ENCODE measurements around the gene TTC7B. TPM values are rescaled to one million over a fixed set of nuclear protein-coding genes. Genes with fewer than 3 reads are reported as not detected.

TTC7B gene
- total and polyA plus RNA-seq, 9 of the 15 experiments (the other 6 are each of a cell fraction or from before 2014, with no cell fraction given): 2.2 to 77.2 (median 36.7) TPM

DNA sequence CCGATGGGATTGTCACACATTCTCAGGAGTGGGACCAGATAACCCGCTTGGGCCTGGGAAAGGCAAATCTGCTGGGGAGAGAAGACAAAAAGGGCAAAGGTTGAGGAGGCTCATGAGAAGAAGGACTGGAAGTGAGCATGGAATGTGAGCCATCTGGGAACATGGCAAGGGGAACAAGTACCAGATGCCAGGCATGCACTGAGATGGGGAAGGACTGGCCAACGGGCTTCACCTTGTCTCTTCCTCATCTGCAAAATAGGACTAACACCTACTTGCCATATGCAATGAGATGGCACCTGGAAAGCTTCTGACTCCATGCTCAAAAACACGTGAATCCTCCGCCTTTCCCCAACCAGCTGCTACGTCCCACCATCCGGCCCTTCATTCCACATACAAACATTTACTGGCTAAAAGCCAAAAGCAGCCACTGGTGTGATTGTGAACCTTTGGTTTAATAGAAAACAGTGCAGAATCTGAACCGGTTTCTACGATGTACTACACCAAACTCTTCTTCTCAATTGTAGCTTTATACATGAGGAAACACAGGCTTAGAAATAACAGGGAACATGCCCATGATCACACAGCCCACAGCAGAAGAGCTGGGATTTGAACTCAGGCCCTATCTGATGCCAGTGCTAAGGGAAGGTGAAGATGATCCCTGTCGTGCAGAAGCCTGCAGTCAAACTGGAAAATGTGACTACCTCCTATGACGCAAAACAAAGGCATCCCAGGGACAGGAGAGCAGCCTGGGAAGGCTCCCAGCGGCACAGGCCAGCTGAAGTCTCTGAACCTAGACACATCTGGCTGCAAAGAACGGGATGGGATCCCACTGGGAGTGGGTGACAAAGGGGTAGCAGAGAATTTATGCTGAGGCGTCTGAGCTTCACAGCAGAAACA lies 112.1 kb downstream of the TTC7B start:
- no peak for DNase-seq (ENCODE audit: extremely low read depth in 1 of 4, low spot score in 3 of 4)
- Histone ChIP-seq H3K9me3 (replicated peaks; ENCODE audit: control insufficient read depth, insufficient read depth, low read depth, low read length) (no peaks in the 10 kb centered on the region), H3K9ac (ENCODE audit: insufficient read depth in 1 of 2, low read depth in 2 of 2, low read length in 2 of 2) (no peak overlapping the region), H3K27ac (ENCODE audit: extremely low read depth, low read depth, low read length) (no peak overlapping the region), H3K4me2 (ENCODE audit: insufficient read depth, low read length) (no peak overlapping the region), H4K20me1 (replicated peaks; ENCODE audit: control insufficient read depth, insufficient read depth, low read length) (no peaks in the 10 kb centered on the region), H3K36me3 (ENCODE audit: control insufficient read depth, insufficient read depth, low read length) (no peaks in the 10 kb centered on the region; the same call in 2 of the 3 replicates), H3K9me1 (ENCODE audit: control insufficient read depth, insufficient read depth, low read length) (no peaks in the 10 kb centered on the region), H3K4me1 (replicated peaks in 1 of 2; ENCODE audit: control insufficient read depth in 2 of 2, insufficient read depth in 2 of 2, low read length in 2 of 2) (no peaks in the 10 kb centered on the region), H3K27me3 (ENCODE audit: control insufficient read depth in 2 of 2, insufficient read depth in 2 of 2, low read length in 2 of 2) (no peaks in the 10 kb centered on the region), H2AFZ (ENCODE audit: low read depth, low read length) (no peak overlapping the region), H3K4me3 (no peak overlapping the region), H3K79me2 (ENCODE audit: control insufficient read depth, insufficient read depth, low read length) (no peaks in the 10 kb centered on the region)
- CTCF ChIA-PET (ENCODE audit: low intra/inter-chr PET ratio): no interaction called here
- no peak for FAIRE-seq
- TF ChIP-seq TRIM24 (IDR thresholded peaks at IDR 0.05) (no peak), NFIC (IDR thresholded peaks at IDR 0.05) (peak; percentile 17; the same call in 1 of the 2 replicates), TARDBP (IDR thresholded peaks at IDR 0.05) (no peak)
- intact Hi-C loops (cut with micrococcal nuclease): no loop called here
- POLR2A ChIA-PET: interaction anchor here (0.6 kb wide), 1 partner anchor 10 kb away, joined by 3 read pairs; no protein-coding TSS in a partner anchor
- WGBS (ENCODE audit: insufficient coverage, low coverage, missing lambda C conversion rate): 59% methylated on average over 13 of the region's 14 CpGs
- in situ Hi-C loops (cut with MboI): no loop called here
- BruUV-seq (replicated peaks): no TSS peak
- ATAC-seq: no peak

GRCh38 chr14:90700933-90701776 lies 115.1 kb downstream of the TTC7B start:
- Histone ChIP-seq H3K27ac (ENCODE audit: extremely low read depth, low read depth, low read length) (no peak overlapping the region), H3K9me1 (ENCODE audit: control insufficient read depth, insufficient read depth, low read length) (no peaks in the 10 kb centered on the region), H4K20me1 (replicated peaks; ENCODE audit: control insufficient read depth, insufficient read depth, low read length) (no peaks in the 10 kb centered on the region), H3K36me3 (ENCODE audit: control insufficient read depth, insufficient read depth, low read length) (peaks cover 3% of the 10 kb centered on the region; the same call in 1 of the 3 replicates), H2AFZ (ENCODE audit: low read depth, low read length) (no peak overlapping the region), H3K4me1 (replicated peaks in 1 of 2; ENCODE audit: control insufficient read depth in 2 of 2, insufficient read depth in 2 of 2, low read length in 2 of 2) (peaks cover 0 to 2% of the 10 kb centered on the region in 2 experiments; a peak in 2 of 5 replicates), H3K4me2 (ENCODE audit: insufficient read depth, low read length) (no peak overlapping the region), H3K27me3 (ENCODE audit: control insufficient read depth in 2 of 2, insufficient read depth in 2 of 2, low read length in 2 of 2) (no peaks in the 10 kb centered on the region), H3K9ac (ENCODE audit: insufficient read depth in 1 of 2, low read depth in 2 of 2, low read length in 2 of 2) (no peak overlapping the region), H3K4me3 (no peak overlapping the region), H3K9me3 (replicated peaks; ENCODE audit: control insufficient read depth, insufficient read depth, low read depth, low read length) (no peaks in the 10 kb centered on the region), H3K79me2 (ENCODE audit: control insufficient read depth, insufficient read depth, low read length) (no peaks in the 10 kb centered on the region)
- ChIA-PET CTCF (ENCODE audit: low intra/inter-chr PET ratio) (no interaction called here), POLR2A (no interaction called here)
- BruUV-seq (replicated peaks): no TSS peak
- TF ChIP-seq, protein P1, sequence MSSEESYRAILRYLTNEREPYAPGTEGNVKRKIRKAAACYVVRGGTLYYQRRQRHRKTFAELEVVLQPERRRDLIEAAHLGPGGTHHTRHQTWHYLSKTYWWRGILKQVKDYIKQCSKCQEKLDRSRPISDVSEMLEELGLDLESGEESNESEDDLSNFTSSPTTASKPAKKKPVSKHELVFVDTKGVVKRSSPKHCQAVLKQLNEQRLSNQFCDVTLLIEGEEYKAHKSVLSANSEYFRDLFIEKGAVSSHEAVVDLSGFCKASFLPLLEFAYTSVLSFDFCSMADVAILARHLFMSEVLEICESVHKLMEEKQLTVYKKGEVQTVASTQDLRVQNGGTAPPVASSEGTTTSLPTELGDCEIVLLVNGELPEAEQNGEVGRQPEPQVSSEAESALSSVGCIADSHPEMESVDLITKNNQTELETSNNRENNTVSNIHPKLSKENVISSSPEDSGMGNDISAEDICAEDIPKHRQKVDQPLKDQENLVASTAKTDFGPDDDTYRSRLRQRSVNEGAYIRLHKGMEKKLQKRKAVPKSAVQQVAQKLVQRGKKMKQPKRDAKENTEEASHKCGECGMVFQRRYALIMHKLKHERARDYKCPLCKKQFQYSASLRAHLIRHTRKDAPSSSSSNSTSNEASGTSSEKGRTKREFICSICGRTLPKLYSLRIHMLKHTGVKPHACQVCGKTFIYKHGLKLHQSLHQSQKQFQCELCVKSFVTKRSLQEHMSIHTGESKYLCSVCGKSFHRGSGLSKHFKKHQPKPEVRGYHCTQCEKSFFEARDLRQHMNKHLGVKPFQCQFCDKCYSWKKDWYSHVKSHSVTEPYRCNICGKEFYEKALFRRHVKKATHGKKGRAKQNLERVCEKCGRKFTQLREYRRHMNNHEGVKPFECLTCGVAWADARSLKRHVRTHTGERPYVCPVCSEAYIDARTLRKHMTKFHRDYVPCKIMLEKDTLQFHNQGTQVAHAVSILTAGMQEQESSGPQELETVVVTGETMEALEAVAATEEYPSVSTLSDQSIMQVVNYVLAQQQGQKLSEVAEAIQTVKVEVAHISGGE (CRISPR knock-in tag; IDR thresholded peaks at IDR 0.05): no peak
- no peak for TF ChIP-seq MTA1 (IDR thresholded peaks at IDR 0.05; ENCODE audit: borderline replicate concordance)
- in situ Hi-C loops (cut with MboI): no loop called here
- 74% methylated on average over 11 of the region's 16 CpGs for WGBS (ENCODE audit: insufficient coverage, low coverage, missing lambda C conversion rate)
- intact Hi-C loops (cut with micrococcal nuclease): no loop called here
- DNase-seq (ENCODE audit: extremely low read depth in 1 of 4, low spot score in 3 of 4) (no peak), FAIRE-seq (no peak), ATAC-seq (no peak)

Measured in K562 (cell line).